Neutrophil (primary cell): ENCODE results near the gene LEKR1.
"Not testable (repeated sequence)": the region's sequence is repeated elsewhere in the genome, so short reads cannot be mapped to it uniquely, and the experiment has no call there.

Experiments
- H3K27ac ChIP-seq: fragments of 200-600 bp; sonication (generic); 2 replicates; pipeline ENCODE4 v1.5.1; 2016; ENCODE audit warnings: mild to moderate bottlenecking, moderate library complexity
- H3K27me3 ChIP-seq: fragments of 200-600 bp; sonication (generic); 2 replicates; pipeline ENCODE4 v1.6.0; 2016; ENCODE audit warnings: mild to moderate bottlenecking
- H3K36me3 ChIP-seq: fragments of 200-600 bp; sonication (generic); 2 replicates; pipeline ENCODE4 v1.5.1; 2017
- H3K4me1 ChIP-seq, 2 experiments: fragments of 200-600 bp in 1 of 2; sonication (generic) in 1 of 2; 1 replicate in 1 of 2; 2 replicates in 1 of 2; pipeline versions ENCODE4 v1.5.1 to v1.6.1; 2013 to 2016; ENCODE audit warnings: low read depth in 1 of 2, low read length in 1 of 2, mild to moderate bottlenecking in 1 of 2, moderate library complexity in 1 of 2; ENCODE audit not compliant: control insufficient read depth in 1 of 2, insufficient read depth in 1 of 2
- H3K4me3 ChIP-seq, 2 experiments: fragments of 200-600 bp in 1 of 2; sonication (generic) in 1 of 2; 1 replicate in 1 of 2; 2 replicates in 1 of 2; pipeline ENCODE4 v1.5.1; 2013 to 2016; ENCODE audit warnings: low read depth in 1 of 2, low read length in 1 of 2, mild to moderate bottlenecking in 1 of 2, moderate library complexity in 1 of 2
- H3K9me3 ChIP-seq: fragments of 200-600 bp; sonication (generic); 2 replicates; pipeline ENCODE4 v1.5.1; 2016
- TF ChIP-seq, protein P1 (sequence below): fragments of 200-600 bp; sonication (generic); IDR thresholded peaks from 2 replicates; pipeline ENCODE4 v1.5.1; 2016; ENCODE audit warnings: antibody characterized with exemption

Gene LEKR1

GRCh38 chr3:156792536-156792935, 33.6 kb upstream of the LEKR1 start:
- TF ChIP-seq, protein P1, sequence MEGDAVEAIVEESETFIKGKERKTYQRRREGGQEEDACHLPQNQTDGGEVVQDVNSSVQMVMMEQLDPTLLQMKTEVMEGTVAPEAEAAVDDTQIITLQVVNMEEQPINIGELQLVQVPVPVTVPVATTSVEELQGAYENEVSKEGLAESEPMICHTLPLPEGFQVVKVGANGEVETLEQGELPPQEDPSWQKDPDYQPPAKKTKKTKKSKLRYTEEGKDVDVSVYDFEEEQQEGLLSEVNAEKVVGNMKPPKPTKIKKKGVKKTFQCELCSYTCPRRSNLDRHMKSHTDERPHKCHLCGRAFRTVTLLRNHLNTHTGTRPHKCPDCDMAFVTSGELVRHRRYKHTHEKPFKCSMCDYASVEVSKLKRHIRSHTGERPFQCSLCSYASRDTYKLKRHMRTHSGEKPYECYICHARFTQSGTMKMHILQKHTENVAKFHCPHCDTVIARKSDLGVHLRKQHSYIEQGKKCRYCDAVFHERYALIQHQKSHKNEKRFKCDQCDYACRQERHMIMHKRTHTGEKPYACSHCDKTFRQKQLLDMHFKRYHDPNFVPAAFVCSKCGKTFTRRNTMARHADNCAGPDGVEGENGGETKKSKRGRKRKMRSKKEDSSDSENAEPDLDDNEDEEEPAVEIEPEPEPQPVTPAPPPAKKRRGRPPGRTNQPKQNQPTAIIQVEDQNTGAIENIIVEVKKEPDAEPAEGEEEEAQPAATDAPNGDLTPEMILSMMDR: no peak
- H3K9me3 ChIP-seq: no peaks in the 10 kb centered on the region
- no peaks in the 10 kb centered on the region for H3K27me3 ChIP-seq
- H3K4me1 ChIP-seq: no peaks in the 10 kb centered on the region
- no peak overlapping the region for H3K4me3 ChIP-seq
- H3K36me3 ChIP-seq: no peaks in the 10 kb centered on the region
- no peak overlapping the region for H3K27ac ChIP-seq

- Histone ChIP-seq H3K4me3 (no peak overlapping the region), H3K4me1 (no peaks in the 10 kb centered on the region), H3K27me3 (no peaks in the 10 kb centered on the region), H3K27ac (no peak overlapping the region), H3K36me3 (no peaks in the 10 kb centered on the region), H3K9me3 (no peaks in the 10 kb centered on the region)
- TF ChIP-seq, protein P1: no peak
These were observed 33.2 kb upstream of the LEKR1 start for GRCh38 chr3:156792945-156793344.

DNA sequence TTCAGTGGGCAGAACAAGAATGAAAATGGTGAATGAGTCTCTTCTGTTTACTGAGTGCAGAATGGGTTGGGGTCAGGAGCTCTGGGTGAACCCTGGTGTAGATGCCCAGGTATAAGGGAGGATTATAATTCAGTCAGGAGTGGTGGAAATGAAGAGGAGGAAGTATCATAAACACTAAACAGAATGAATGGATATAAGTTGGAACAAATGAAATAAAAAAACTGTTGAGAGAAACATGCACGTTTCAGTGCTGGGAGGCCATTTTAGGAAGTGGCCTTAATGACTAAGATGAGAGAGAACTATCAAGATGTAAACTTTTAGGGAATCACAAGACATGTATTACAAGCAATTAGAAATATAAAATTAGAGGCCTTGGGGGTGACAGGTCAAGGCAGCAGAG, 32.8 kb upstream of the LEKR1 start:
- TF ChIP-seq, protein P1: no peak
- no peaks in the 10 kb centered on the region for H3K27me3 ChIP-seq
- H3K4me3 ChIP-seq: no peak overlapping the region
- no peak overlapping the region for H3K27ac ChIP-seq
- H3K36me3 ChIP-seq: no peaks in the 10 kb centered on the region
- no peaks in the 10 kb centered on the region for H3K4me1 ChIP-seq
- no peaks in the 10 kb centered on the region for H3K9me3 ChIP-seq

- TF ChIP-seq, protein P1: no peak
- Histone ChIP-seq H3K4me3 (no peak overlapping the region), H3K4me1 (no peaks in the 10 kb centered on the region), H3K9me3 (no peaks in the 10 kb centered on the region), H3K27ac (no peak overlapping the region), H3K27me3 (no peaks in the 10 kb centered on the region), H3K36me3 (no peaks in the 10 kb centered on the region)
These were observed 32.3 kb upstream of the LEKR1 start for GRCh38 chr3:156793851-156794250.

- Histone ChIP-seq H3K4me3 (no peak overlapping the region), H3K9me3 (no peaks in the 10 kb centered on the region), H3K4me1 (no peaks in the 10 kb centered on the region), H3K27me3 (no peaks in the 10 kb centered on the region), H3K36me3 (no peaks in the 10 kb centered on the region), H3K27ac (no peak overlapping the region)
- TF ChIP-seq, protein P1: no peak
These were observed 30.2 kb upstream of the LEKR1 start for GRCh38 chr3:156795890-156796481.

DNA sequence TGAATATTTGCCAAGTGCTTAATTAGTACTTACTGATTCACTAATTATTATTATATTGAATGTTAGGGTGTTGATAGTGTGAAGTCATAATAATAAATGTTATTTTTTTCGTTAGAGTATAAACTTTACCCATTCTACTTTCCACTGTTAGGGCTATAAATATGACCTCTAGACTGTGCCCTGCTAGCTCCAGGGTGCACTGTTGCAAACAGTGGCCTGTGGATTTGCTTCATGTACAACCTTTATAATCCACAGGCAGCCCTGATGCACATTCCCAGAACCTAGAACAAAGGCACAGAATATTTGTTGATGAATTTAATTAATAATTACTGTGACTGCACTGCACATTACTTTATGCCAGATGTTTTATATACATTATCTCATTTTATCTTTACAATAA, 28.8 kb upstream of the LEKR1 start:
- Histone ChIP-seq H3K9me3 (no peaks in the 10 kb centered on the region), H3K27me3 (no peaks in the 10 kb centered on the region), H3K36me3 (no peaks in the 10 kb centered on the region), H3K4me1 (no peaks in the 10 kb centered on the region), H3K27ac (no peak overlapping the region), H3K4me3 (no peak overlapping the region)
- TF ChIP-seq, protein P1: no peak

DNA sequence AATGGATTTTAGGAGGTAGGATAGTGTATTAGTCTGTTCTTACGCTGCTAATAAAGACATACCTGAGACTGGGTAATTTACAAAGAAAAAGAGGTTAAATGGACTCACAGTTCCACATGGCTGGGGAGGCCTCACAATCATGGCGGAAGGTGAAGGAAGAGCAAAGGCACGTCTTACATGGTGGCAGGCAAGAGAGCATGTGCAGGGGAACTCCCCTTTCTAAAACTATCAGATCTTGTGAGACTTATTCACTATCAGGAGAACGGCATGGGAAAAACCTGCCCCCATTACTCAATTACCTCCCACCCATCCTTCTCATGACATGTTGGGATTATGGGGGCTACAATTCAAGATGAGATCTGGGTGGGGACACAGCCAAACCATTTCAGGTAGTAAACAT, 25.9 kb upstream of the LEKR1 start:
- H3K27me3 ChIP-seq, H3K4me3 ChIP-seq, H3K4me1 ChIP-seq, H3K9me3 ChIP-seq, H3K36me3 ChIP-seq, H3K27ac ChIP-seq: not testable (repeated sequence)
